HepG2 (cell line): ENCODE data around the gene SMIM22. TPM values are rescaled to one million over a fixed set of nuclear protein-coding genes. Genes with fewer than 3 reads are reported as not detected.

Experiments
- ATAC-seq: fragments of 200-7000 bp; cut with Tn5 transposase; 3 replicates; pipeline ENCODE4 v1.9.1; 2020; ENCODE audit warnings: mild to moderate bottlenecking, moderate library complexity
- BruUV-seq: library from RNA; stranded (reverse); fragments of 400-500 nt; replicated peaks from 2 replicates; lab custom pipeline; 2021; lab: Mats Ljungman, UMichigan
- CTCF ChIA-PET: fragments of 300-600 bp; formaldehyde crosslinking; extraction: SDS; loops from one replicate; lab custom pipeline; 2021; ENCODE audit warnings: low total read pairs, inconsistent platforms, low intra/inter-chr PET ratio; lab: Yijun Ruan, JAX
- POLR2A ChIA-PET: fragments of 350-600 bp; sonication (Branson Sonifier 250); formaldehyde crosslinking; loops from one replicate; lab custom pipeline; 2020; ENCODE audit warnings: antibody characterized with exemption, inconsistent platforms; lab: Yijun Ruan, JAX
- DNase-seq: peaks from one replicate; pipeline ENCODE4 v3.0.0-alpha.2; 2015; ENCODE audit warnings: low spot score
- FAIRE-seq: peaks from 3 replicates; lab custom pipeline; 2011; peaks lifted over from hg19 to GRCh38; lab: Jason Lieb, UNC
- H2AFZ ChIP-seq: one replicate; pipeline ENCODE4 v1.6.1; 2011; ENCODE audit warnings: low read length, inconsistent platforms
- H3K27ac ChIP-seq: fragments of 300-600 bp; 3 replicates; pipeline ENCODE4 v1.8.0; 2011; ENCODE audit warnings: mixed run types, mild to moderate bottlenecking, mixed read lengths, low read length, inconsistent platforms; ENCODE audit not compliant: insufficient read depth; ENCODE audit errors: extremely low read length
- H3K27me3 ChIP-seq, 2 experiments: fragments of 200-600 bp in 1 of 2; 2 replicates in 1 of 2; 3 replicates in 1 of 2; pipeline versions ENCODE4 v1.6.0 to v1.8.0; 2011; ENCODE audit warnings: low read length in 2 of 2, mild to moderate bottlenecking in 2 of 2, moderate library complexity in 2 of 2, inconsistent platforms in 1 of 2; ENCODE audit not compliant: insufficient read depth in 2 of 2, control insufficient read depth in 1 of 2
- H3K36me3 ChIP-seq, 2 experiments: fragments of 200-600 bp in 1 of 2; replicated peaks in 1 of 2; 2 replicates in 1 of 2; 3 replicates in 1 of 2; pipeline versions ENCODE4 v1.5.1 to v1.8.0; 2011; ENCODE audit warnings: low read length in 2 of 2, inconsistent platforms in 1 of 2; ENCODE audit not compliant: insufficient read depth in 2 of 2, control insufficient read depth in 1 of 2
- H3K4me1 ChIP-seq: 2 replicates; pipeline ENCODE4 v1.5.1; 2012; ENCODE audit warnings: low read length, inconsistent platforms; ENCODE audit not compliant: insufficient read depth
- H3K4me2 ChIP-seq: 2 replicates; pipeline ENCODE4 v1.6.0; 2011; ENCODE audit warnings: low read depth, low read length, inconsistent platforms
- H3K4me3 ChIP-seq, 3 experiments: fragments of 200-600 bp in 1 of 3; sonication (generic), shearing (Covaris generic) in 1 of 3; replicated peaks in 1 of 3; 2 replicates each; pipeline ENCODE4 v1.5.1; 2011 to 2016; ENCODE audit warnings: low read length in 3 of 3, inconsistent platforms in 2 of 3, low read depth in 2 of 3, mild to moderate bottlenecking in 2 of 3, control low read depth in 1 of 3, mixed read lengths in 1 of 3; ENCODE audit not compliant: insufficient read depth in 1 of 3
- H3K79me2 ChIP-seq: one replicate; pipeline ENCODE4 v1.6.1; 2011; ENCODE audit warnings: low read length, inconsistent platforms; ENCODE audit not compliant: insufficient read depth
- H3K9ac ChIP-seq: 2 replicates; pipeline ENCODE4 v1.6.0; 2011; ENCODE audit warnings: mild to moderate bottlenecking, low read depth, low read length, inconsistent platforms; ENCODE audit not compliant: insufficient read depth
- H3K9me3 ChIP-seq: 2 replicates; pipeline ENCODE4 v1.5.1; 2012; ENCODE audit warnings: mild to moderate bottlenecking, low read length
- H4K20me1 ChIP-seq: 2 replicates; pipeline ENCODE4 v1.6.0; 2011; ENCODE audit warnings: inconsistent platforms, mild to moderate bottlenecking, low read length, moderate library complexity; ENCODE audit not compliant: insufficient read depth
- AGO2 ChIP-seq: fragments of 200-400 bp; formaldehyde crosslinking; optimal IDR thresholded peaks from 2 replicates; pipeline ENCODE3; 2017; ENCODE audit warnings: mild to moderate bottlenecking, low read depth, low read length, moderate library complexity
- CAMTA2 ChIP-seq: sonication (generic); formaldehyde crosslinking; IDR thresholded peaks from 2 replicates; pipeline ENCODE4 v1.4.0; 2020; ENCODE audit warnings: mild to moderate bottlenecking, missing genetic modification reagents, borderline replicate concordance
- HOXA3 ChIP-seq: sonication (generic); formaldehyde crosslinking; IDR thresholded peaks from 2 replicates; pipeline ENCODE4 v1.5.0; 2020; ENCODE audit warnings: missing genetic modification reagents
- KLF9 ChIP-seq: IDR thresholded peaks from 2 replicates; pipeline ENCODE4 v1.6.1; 2016; ENCODE audit warnings: low read depth
- RBFOX2 ChIP-seq: fragments of 200-400 bp; formaldehyde crosslinking; IDR thresholded peaks from 2 replicates; pipeline ENCODE4 v1.6.1; 2017; ENCODE audit warnings: low read depth, mild to moderate bottlenecking, low read length
- RNF219 ChIP-seq: sonication (generic); formaldehyde crosslinking; IDR thresholded peaks from 2 replicates; pipeline ENCODE4 v1.5.0; 2020; ENCODE audit warnings: mild to moderate bottlenecking, missing genetic modification reagents
- SMARCC2 ChIP-seq: fragments of 450-650 bp; IDR thresholded peaks from 2 replicates; pipeline ENCODE4 v1.6.1; 2017; ENCODE audit warnings: antibody characterized with exemption, mild to moderate bottlenecking
- SP2 ChIP-seq: sonication (generic); formaldehyde crosslinking; IDR thresholded peaks from 2 replicates; pipeline ENCODE4 v1.5.1; 2020; ENCODE audit warnings: mild to moderate bottlenecking, missing genetic modification reagents
- ZNF569 ChIP-seq: sonication (generic); formaldehyde crosslinking; IDR thresholded peaks from 2 replicates; pipeline ENCODE4 v1.5.0; 2020; ENCODE audit warnings: mild to moderate bottlenecking, missing genetic modification reagents, moderate library complexity, borderline replicate concordance
- WGBS: methylation state at CpG from one replicate; pipeline ENCODE4 v1.1.6; 2017; ENCODE audit warnings: low lambda C conversion rate; 5-methylcytosine and 5-hydroxymethylcytosine counted together
- in situ Hi-C: cut with HindIII; loops from 2 replicates; pipeline ENCODE4 v1.10.0; 2017; ENCODE audit warnings: low pct_unique_long_range_greater_than_20kb; ENCODE audit not compliant: extremely low pct_ligation_motif_present
- intact Hi-C: fragments of 100-400 bp; cut with micrococcal nuclease; formaldehyde crosslinking; loops from one replicate; pipeline ENCODE4 v1.10.0; 2022; ENCODE audit not compliant: unreplicated experiment
- polyA plus RNA-seq, 8 experiments: library from polyadenylated mRNA; depleted of rRNA in 3 of 8; stranded (reverse) in 7 of 8; unstranded in 1 of 8; fragments of >200 nt; fragmentation: Illumina TruSeq in 4 of 8; extraction: Trizol in 4 of 8; gene quantifications; 2 replicates each; pipeline versions ENCODE4 v1.2.1 to v1.2.3, GENCODE V29; 2011 to 2016; ENCODE audit warnings: low read depth in 4 of 8, missing spikeins in 1 of 8, mixed read lengths in 1 of 8; ENCODE audit not compliant: insufficient read depth in 1 of 8
- total RNA-seq, 5 experiments: library from RNA; depleted of rRNA; stranded (reverse); fragments of >200 nt; fragmentation: Illumina TruSeq; extraction: Trizol; gene quantifications; 2 replicates each; pipeline ENCODE4 v1.2.3, GENCODE V29; 2016; ENCODE audit warnings: low read depth in 1 of 5
- TF ChIP-seq, protein P1 (sequence below): sonication (generic); formaldehyde crosslinking; IDR thresholded peaks from 2 replicates; pipeline ENCODE4 v1.5.0; 2020; ENCODE audit warnings: mild to moderate bottlenecking, low read depth, missing genetic modification reagents, borderline replicate concordance

SMIM22 gene
- total and polyA plus RNA-seq, 2 of the 13 experiments (the other 11 are each of a cell fraction or from before 2014, with no cell fraction given), result not detected

- peaks cover 16% of the 10 kb centered on the region for H3K4me1 ChIP-seq
- no peak for FAIRE-seq
- H3K4me2 ChIP-seq, result no peak overlapping the region
- in situ Hi-C loops (no loop called here), intact Hi-C loops (no loop called here)
- H3K27ac ChIP-seq, result no peak overlapping the region
- peaks cover 13% of the 10 kb centered on the region for H3K79me2 ChIP-seq
- no peak for TF ChIP-seq CAMTA2
- TF ChIP-seq, protein P1, sequence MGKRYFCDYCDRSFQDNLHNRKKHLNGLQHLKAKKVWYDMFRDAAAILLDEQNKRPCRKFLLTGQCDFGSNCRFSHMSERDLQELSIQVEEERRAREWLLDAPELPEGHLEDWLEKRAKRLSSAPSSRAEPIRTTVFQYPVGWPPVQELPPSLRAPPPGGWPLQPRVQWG (CRISPR knock-in tag), result no peak
- no peak for TF ChIP-seq SMARCC2
- no peak for TF ChIP-seq ZNF569 (CRISPR knock-in tag)
- no peak for TF ChIP-seq KLF9 (CRISPR knock-in tag)
- TF ChIP-seq RBFOX2, result peak; percentile 53
- no peak for TF ChIP-seq HOXA3 (CRISPR knock-in tag)
- TF ChIP-seq AGO2, result peak; percentile 71
- TF ChIP-seq SP2, result no peak
- TF ChIP-seq RNF219, result no peak
- ChIA-PET CTCF (no interaction called here), POLR2A (no interaction called here)
- H3K9ac ChIP-seq, result no peak overlapping the region
- peaks cover 24 to 69% of the 10 kb centered on the region in 2 experiments; a peak in 4 of 5 replicates for H3K36me3 ChIP-seq
- ATAC-seq, result no peak
- H3K9me3 ChIP-seq, result no peaks in the 10 kb centered on the region; the same call in 1 of the 2 replicates
- BruUV-seq, result no TSS peak
- no peak overlapping the region for H3K4me3 ChIP-seq
- no peaks in the 10 kb centered on the region for H3K27me3 ChIP-seq
- H4K20me1 ChIP-seq, result no peaks in the 10 kb centered on the region
- DNase-seq, result no peak
- no peak overlapping the region for H2AFZ ChIP-seq
- WGBS, result 96% methylated on average over 10 of the region's 23 CpGs
These were observed 34.8 kb upstream of the SMIM22 start for GRCh38 chr16:4760221-4760910.
